EL (cell line): ENCODE data around the gene TSPAN1.
A peak's percentile ranks its signal among the peaks of the same experiment; 100 is the strongest.
"Not testable (repeated sequence)": the region's sequence is repeated elsewhere in the genome, so short reads cannot be mapped to it uniquely, and the experiment has no call there.

Experiments used
- DNase-seq: peaks from one replicate; pipeline ENCODE4 v3.0.0-alpha.2; 2016

The TSPAN1 gene

GRCh38 chr1:46220808-46221207 lies 45.9 kb downstream of the TSPAN1 start:
- DNase-seq: no peak

GRCh38 chr1:46221749-46222148 lies 46.9 kb downstream of the TSPAN1 start:
- DNase-seq: no peak

GRCh38 chr1:46223055-46223454 lies 48.2 kb downstream of the TSPAN1 start:
- not testable (repeated sequence) for DNase-seq

GRCh38 chr1:46223472-46223943 lies 48.6 kb downstream of the TSPAN1 start:
- peak; percentile 92 for DNase-seq

GRCh38 chr1:46224966-46225365 lies 50.1 kb downstream of the TSPAN1 start:
- no peak for DNase-seq

- not testable (repeated sequence) for DNase-seq
Measured at GRCh38 chr1:46231231-46231630, 56.3 kb downstream of the TSPAN1 start.
